Epithelial cell of esophagus (primary cell): ENCODE data around the gene POLR3K.

Experiments
- DNase-seq: peaks from one replicate; pipeline ENCODE4 v3.0.0; 2010; ENCODE audit warnings: low read depth
- H3K4me3 ChIP-seq: 2 replicates; pipeline ENCODE4 v1.5.1; 2011; ENCODE audit warnings: mild to moderate bottlenecking, low read length, control low read depth
- TF ChIP-seq, protein P1 (sequence below): IDR thresholded peaks from 2 replicates; pipeline ENCODE4 v1.5.1; 2011; ENCODE audit warnings: low read depth, mild to moderate bottlenecking, low read length, control low read depth, inconsistent platforms; ENCODE audit not compliant: insufficient read depth; ENCODE audit errors: missing control alignments

Gene POLR3K

DNA sequence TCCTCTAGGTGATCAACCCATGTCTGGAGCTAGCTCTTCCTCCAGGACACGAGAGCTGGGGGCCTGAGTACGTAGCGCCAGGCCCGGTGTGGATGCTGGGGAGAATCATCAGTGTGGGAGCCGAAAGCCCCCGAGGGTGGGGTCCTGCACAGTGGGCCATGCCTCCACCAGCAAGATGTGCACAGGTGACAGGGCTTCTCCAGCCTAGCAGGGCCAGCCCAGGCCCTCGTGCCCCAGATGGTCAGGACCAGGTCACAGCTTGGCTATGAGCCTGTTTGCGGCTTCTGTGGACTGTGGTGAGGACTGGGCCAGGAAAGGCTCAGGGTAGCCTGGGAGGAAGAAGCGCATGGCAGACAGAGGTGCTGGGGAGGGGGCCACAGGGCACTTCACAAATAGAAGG is 32.5 kb upstream of the POLR3K start:
- H3K4me3 ChIP-seq: no peak overlapping the region
- DNase-seq: no peak
- TF ChIP-seq, protein P1, sequence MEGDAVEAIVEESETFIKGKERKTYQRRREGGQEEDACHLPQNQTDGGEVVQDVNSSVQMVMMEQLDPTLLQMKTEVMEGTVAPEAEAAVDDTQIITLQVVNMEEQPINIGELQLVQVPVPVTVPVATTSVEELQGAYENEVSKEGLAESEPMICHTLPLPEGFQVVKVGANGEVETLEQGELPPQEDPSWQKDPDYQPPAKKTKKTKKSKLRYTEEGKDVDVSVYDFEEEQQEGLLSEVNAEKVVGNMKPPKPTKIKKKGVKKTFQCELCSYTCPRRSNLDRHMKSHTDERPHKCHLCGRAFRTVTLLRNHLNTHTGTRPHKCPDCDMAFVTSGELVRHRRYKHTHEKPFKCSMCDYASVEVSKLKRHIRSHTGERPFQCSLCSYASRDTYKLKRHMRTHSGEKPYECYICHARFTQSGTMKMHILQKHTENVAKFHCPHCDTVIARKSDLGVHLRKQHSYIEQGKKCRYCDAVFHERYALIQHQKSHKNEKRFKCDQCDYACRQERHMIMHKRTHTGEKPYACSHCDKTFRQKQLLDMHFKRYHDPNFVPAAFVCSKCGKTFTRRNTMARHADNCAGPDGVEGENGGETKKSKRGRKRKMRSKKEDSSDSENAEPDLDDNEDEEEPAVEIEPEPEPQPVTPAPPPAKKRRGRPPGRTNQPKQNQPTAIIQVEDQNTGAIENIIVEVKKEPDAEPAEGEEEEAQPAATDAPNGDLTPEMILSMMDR: no peak

DNA sequence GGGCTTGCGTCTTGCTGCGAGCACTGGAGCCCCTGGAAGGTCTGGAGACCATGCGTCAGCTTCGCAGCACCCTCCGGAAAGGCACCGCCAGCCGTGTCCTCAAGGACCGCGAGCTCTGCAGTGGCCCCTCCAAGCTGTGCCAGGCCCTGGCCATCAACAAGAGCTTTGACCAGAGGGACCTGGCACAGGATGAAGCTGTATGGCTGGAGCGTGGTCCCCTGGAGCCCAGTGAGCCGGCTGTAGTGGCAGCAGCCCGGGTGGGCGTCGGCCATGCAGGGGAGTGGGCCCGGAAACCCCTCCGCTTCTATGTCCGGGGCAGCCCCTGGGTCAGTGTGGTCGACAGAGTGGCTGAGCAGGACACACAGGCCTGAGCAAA is 32.0 kb upstream of the POLR3K start:
- no peak for DNase-seq
- H3K4me3 ChIP-seq: no peak overlapping the region
- TF ChIP-seq, protein P1: no peak

DNA sequence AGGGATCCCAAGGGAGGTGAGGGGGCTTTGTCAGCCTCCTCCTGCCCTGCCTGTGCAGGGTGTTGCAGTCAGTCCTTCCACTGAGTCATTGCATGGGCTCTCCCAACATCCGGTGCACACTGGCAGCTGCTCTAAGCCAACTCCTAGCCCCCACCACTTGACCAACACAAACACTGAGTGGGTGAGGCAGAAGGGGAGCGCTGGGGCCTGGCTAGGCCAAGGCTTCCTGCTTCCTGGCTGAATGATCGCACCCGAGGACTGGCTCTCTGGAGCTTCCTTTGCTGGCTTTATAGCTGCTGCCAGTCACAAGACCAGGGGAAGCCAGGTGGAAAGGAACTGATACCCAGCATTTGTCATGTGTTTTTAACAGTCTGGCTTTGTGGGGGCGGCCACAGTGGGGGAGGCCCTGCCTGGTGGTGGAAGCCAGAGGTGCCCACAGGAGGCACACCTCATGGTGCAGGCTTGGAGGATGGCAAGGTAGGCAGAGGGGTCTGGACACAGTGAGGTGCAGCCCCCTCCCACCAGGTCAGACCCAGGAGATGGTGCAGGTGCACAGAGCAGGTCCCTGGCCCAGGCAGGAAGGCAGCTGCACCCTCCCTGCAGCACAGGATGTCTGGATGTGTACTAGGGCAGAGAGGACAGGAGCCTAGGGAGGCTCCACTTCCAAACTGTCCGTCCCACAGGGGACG is 31.5 kb upstream of the POLR3K start:
- TF ChIP-seq, protein P1: no peak
- H3K4me3 ChIP-seq: no peak overlapping the region

DNA sequence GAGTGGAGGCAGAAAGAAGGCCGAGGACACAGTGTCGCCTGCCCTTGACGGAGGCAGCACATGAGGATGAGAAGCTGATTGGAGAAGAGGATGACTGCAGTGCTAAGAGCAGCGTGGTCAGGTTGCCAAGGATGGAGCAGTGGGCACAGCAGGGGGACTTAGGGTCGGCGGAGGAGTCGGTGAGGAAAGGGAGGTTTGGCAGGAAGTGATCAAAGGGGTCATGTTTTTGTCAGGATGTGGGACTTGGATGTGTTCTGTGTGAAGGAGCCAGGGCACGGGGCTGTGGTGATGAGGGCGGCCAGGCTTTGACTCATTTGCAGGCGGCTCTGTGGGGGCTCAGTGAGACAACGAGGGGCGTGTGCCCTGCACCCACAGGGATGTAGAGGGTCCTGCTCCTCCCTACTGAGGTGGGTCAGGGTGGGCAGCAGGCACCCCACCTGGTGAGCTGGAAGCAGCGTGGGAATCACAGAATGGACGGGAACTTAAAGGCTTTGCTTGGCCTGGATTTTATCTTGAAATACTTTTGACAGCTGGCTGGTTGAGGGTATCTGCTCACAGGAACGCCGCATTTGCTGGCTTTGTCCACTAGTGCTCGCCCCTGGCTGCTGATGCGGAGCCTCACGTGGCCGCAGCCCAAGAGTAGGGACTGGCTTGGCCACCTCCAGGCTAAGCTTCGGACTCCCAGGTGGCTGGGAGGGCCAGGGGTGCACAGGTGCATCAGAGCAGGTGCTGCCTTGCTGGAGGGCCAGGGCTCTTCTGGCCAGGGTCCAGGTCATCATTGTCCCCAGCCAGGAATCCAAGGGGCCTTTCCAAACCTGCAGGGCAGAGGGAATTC is 30.6 kb upstream of the POLR3K start:
- H3K4me3 ChIP-seq: no peak overlapping the region
- no peak for DNase-seq
- TF ChIP-seq, protein P1: no peak

More for the DNA sequence above, 31.5 kb upstream of the POLR3K start:
- DNase-seq: peak; percentile 69

GRCh38 chr16:83060-83603 is 29.7 kb upstream of the POLR3K start:
- H3K4me3 ChIP-seq: no peak overlapping the region
- TF ChIP-seq, protein P1: no peak
- DNase-seq: no peak

DNA sequence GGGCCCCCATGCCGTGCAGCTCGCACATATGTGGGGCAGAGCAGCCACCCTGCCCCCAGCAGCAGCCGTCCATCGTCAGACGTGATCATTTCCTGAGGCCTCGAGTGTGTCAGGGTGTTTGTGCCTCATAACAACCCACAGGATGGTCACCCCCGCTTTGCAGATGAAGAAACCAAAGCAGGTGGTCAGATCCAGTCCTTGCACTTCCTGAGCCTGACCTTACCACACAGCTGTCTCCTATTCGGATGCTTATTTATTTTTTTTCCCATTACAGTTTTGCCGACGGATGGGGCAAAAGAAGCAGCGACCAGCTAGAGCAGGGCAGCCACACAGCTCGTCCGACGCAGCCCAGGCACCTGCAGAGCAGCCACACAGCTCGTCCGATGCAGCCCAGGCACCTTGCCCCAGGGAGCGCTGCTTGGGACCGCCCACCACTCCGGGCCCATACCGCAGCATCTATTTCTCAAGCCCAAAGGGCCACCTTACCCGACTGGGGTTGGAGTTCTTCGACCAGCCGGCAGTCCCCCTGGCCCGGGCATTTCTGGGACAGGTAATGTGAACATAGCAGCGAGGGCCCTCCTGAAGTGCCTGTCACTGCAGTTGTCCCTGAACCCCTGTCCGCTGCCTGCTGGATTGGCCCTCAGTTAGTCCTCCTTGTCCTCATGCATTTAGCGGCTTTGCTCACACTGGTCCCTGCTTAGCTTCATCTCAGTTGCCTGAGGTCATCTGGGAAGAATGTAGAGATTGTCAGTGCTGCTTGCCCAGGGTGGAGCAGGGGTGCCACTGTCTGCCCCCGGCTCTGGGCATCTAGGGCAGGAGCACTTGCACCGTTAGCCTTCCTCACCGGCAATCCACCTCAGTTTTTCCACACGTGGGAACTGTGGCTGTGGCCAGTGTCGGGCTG is 26.0 kb upstream of the POLR3K start:
- TF ChIP-seq, protein P1: no peak

More for the DNA sequence above, 26.0 kb upstream of the POLR3K start:
- H3K4me3 ChIP-seq: peak overlapping the region; percentile 67
- no peak for DNase-seq
